Upper lobe of right lung (tissue), 1 donor: Measurements from ENCODE around the gene GLB1L2. TPM values are rescaled to one million over a fixed set of nuclear protein-coding genes. Genes with fewer than 3 reads are reported as not detected.

Source experiments
- ATAC-seq: fragments of 200-7000 bp; cut with Tn5 transposase; one replicate; pipeline ENCODE4 v1.9.1; 2020; ENCODE audit warnings: mild to moderate bottlenecking, moderate library complexity
- DNase-seq: peaks from one replicate; pipeline ENCODE4 v3.0.0-alpha.2; 2020
- H3K27ac ChIP-seq: fragments of 200-600 bp; one replicate; pipeline ENCODE4 v1.8.0; 2022
- H3K27me3 ChIP-seq: fragments of 200-600 bp; one replicate; pipeline ENCODE4 v1.8.0; 2022; ENCODE audit warnings: mild to moderate bottlenecking
- H3K36me3 ChIP-seq: fragments of 200-600 bp; one replicate; pipeline ENCODE4 v1.8.0; 2022
- H3K4me1 ChIP-seq: fragments of 200-600 bp; one replicate; pipeline ENCODE4 v1.8.0; 2022
- H3K4me3 ChIP-seq: fragments of 200-600 bp; one replicate; pipeline ENCODE4 v1.8.0; 2022; ENCODE audit warnings: mild to moderate bottlenecking
- H3K9me3 ChIP-seq: fragments of 200-600 bp; one replicate; pipeline ENCODE4 v1.8.0; 2022
- CTCF ChIP-seq: fragments of 200-600 bp; IDR thresholded peaks from one replicate; pipeline ENCODE4 v1.8.0; 2022; ENCODE audit warnings: antibody characterized with exemption
- intact Hi-C: fragments of 100-400 bp; cut with DNase I; formaldehyde crosslinking; loops from one replicate; pipeline ENCODE4 v1.11.0; 2022
- total RNA-seq: library from RNA; stranded (reverse); fragmentation: NEBNext Ultra II Directional; extraction: Animal tissue kit (Norgen Biotek cat#: 25700); gene quantifications from one replicate; pipeline ENCODE4 v1.2.1, GENCODE V29; 2021
- donor health status: DM: no; HTN: yes; CAD: no; lungs with severe emphysema.

Gene GLB1L2
- total RNA-seq, 1 donor from 2014 or later, result 4.9 TPM

GRCh38 chr11:134380785-134381184 lies 49.0 kb downstream of the GLB1L2 start:
- Histone ChIP-seq H3K9me3 (no peaks in the 10 kb centered on the region), H3K4me1 (no peaks in the 10 kb centered on the region), H3K27ac (no peak overlapping the region), H3K36me3 (no peaks in the 10 kb centered on the region), H3K4me3 (no peak overlapping the region), H3K27me3 (no peaks in the 10 kb centered on the region)
- DNase-seq, result no peak
- TF ChIP-seq CTCF, result no peak
- intact Hi-C loops, result no loop called here
- no peak for ATAC-seq

- Histone ChIP-seq H3K36me3 (no peaks in the 10 kb centered on the region), H3K27me3 (no peaks in the 10 kb centered on the region), H3K4me1 (no peaks in the 10 kb centered on the region), H3K9me3 (no peaks in the 10 kb centered on the region), H3K4me3 (no peak overlapping the region), H3K27ac (no peak overlapping the region)
- DNase-seq, result no peak
- no peak for TF ChIP-seq CTCF
- intact Hi-C loops, result no loop called here
- no peak for ATAC-seq
These were observed 50.5 kb downstream of the GLB1L2 start for GRCh38 chr11:134382257-134382656.

DNA sequence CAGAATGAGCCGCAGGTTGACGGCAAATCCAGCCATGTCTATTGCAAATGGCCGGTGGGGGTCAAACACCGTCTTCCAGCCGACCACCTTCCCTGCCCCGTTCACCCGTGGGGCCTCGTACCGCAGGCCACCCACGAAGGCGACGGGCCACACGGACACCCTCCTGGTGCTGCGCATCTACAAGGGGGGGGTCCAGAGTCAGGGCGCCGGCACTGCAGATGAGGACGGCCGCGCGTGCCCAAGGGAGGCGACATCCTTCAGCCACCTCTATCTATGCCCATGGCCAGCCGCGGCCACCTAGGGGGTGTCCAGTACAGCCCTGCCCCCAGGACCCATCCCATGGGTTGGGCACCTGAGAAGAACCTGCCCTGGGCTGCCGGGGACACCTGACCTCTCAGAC lies 51.0 kb downstream of the GLB1L2 start:
- Histone ChIP-seq H3K27me3 (no peaks in the 10 kb centered on the region), H3K4me1 (no peaks in the 10 kb centered on the region), H3K36me3 (no peaks in the 10 kb centered on the region), H3K4me3 (no peak overlapping the region), H3K9me3 (no peaks in the 10 kb centered on the region), H3K27ac (no peak overlapping the region)
- no peak for DNase-seq
- intact Hi-C loops, result no loop called here
- no peak for ATAC-seq
- TF ChIP-seq CTCF, result no peak

- intact Hi-C loops, result no loop called here
- Histone ChIP-seq H3K36me3 (no peaks in the 10 kb centered on the region), H3K4me1 (no peaks in the 10 kb centered on the region), H3K9me3 (no peaks in the 10 kb centered on the region), H3K27ac (no peak overlapping the region), H3K27me3 (peaks cover 2% of the 10 kb centered on the region), H3K4me3 (no peak overlapping the region)
- TF ChIP-seq CTCF, result no peak
- ATAC-seq, result no peak
- DNase-seq, result no peak
These were observed 51.9 kb downstream of the GLB1L2 start for GRCh38 chr11:134383576-134384221.

GRCh38 chr11:134384406-134384805 lies 52.6 kb downstream of the GLB1L2 start:
- ATAC-seq (no peak), DNase-seq (no peak)
- intact Hi-C loops, result no loop called here
- Histone ChIP-seq H3K27ac (no peak overlapping the region), H3K4me3 (no peak overlapping the region), H3K27me3 (peaks cover 7% of the 10 kb centered on the region), H3K36me3 (no peaks in the 10 kb centered on the region), H3K4me1 (no peaks in the 10 kb centered on the region), H3K9me3 (no peaks in the 10 kb centered on the region)
- no peak for TF ChIP-seq CTCF

DNA sequence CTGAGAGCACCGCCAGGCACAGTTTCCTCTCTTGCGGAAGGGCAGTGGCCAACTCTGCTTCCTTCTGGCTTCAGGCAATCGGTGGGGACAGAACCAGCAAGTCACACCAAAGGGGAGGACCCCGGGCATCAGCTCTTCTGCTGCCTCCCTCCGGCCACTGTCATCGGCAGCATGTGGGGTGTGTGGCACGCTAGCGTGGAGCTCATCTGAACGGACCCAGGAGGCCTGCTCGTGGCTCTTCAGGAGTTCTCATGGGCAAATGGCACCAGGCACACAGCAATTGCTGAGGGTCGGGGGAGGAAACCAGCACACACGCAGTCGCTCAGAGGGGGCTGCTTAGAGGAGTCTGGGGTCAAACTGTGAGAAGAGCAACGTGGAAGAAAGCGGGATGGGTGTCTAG lies 53.4 kb downstream of the GLB1L2 start:
- Histone ChIP-seq H3K27me3 (peaks cover 10% of the 10 kb centered on the region), H3K27ac (no peak overlapping the region), H3K36me3 (no peaks in the 10 kb centered on the region), H3K4me1 (no peaks in the 10 kb centered on the region), H3K4me3 (no peak overlapping the region), H3K9me3 (no peaks in the 10 kb centered on the region)
- DNase-seq (no peak), ATAC-seq (no peak)
- intact Hi-C loops, result no loop called here
- TF ChIP-seq CTCF, result no peak
